Mucosa of stomach (tissue), 1 donor: ENCODE measurements around the gene EXOC3L1.

Source experiments
- H3K27me3 ChIP-seq: one replicate; pipeline ENCODE4 v1.7.0; 2013; ENCODE audit warnings: mild to moderate bottlenecking, low read length; ENCODE audit not compliant: control insufficient read depth, insufficient read depth
- H3K36me3 ChIP-seq: one replicate; pipeline ENCODE4 v1.7.0; 2013; ENCODE audit warnings: low read length; ENCODE audit not compliant: control insufficient read depth, insufficient read depth
- H3K4me1 ChIP-seq: one replicate; pipeline ENCODE4 v1.7.0; 2013; ENCODE audit warnings: mild to moderate bottlenecking, low read length; ENCODE audit not compliant: control insufficient read depth, insufficient read depth
- H3K4me3 ChIP-seq: one replicate; pipeline ENCODE4 v1.7.0; 2013; ENCODE audit warnings: low read length
- H3K9ac ChIP-seq: one replicate; pipeline ENCODE4 v1.7.0; 2013; ENCODE audit warnings: mild to moderate bottlenecking, low read length, moderate library complexity
- H3K9me3 ChIP-seq: one replicate; pipeline ENCODE4 v1.7.0; 2013; ENCODE audit warnings: mild to moderate bottlenecking, low read length, moderate library complexity; ENCODE audit not compliant: control insufficient read depth
- donor health status: Pancreatic carcinoma.

Gene EXOC3L1, protein sequence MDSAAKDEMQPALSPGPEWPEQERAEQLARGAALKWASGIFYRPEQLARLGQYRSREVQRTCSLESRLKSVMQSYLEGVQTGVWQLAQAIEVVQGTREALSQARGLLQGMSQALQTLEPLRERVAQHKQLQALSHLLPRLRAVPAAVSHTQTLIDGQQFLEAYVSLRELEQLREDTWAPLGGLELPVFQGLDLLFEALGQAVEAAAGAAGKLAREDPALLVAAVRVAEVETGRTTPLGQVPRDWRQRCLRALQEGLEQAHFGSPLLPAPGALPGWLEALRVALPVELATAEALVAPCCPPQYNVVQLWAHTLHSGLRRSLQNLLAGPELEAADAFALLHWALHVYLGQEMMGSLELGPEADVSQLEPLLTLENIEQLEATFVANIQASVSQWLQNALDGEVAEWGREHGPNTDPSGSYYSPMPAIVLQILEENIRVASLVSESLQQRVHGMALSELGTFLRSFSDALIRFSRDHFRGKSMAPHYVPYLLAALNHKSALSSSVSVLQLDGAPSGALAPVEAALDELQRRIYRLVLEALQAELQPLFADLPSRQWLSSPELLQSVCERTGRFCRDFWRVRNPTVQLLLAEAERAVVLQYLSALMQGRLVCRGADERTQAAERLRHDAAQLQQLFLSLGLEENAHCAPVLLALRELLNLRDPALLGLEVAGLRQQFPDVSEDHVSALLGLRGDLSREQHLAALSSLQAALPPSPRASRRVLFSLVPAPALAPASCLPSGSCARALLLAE

GRCh38 chr16:67190041-67190440 is at the start of gene EXOC3L1:
Gene EXOC3L1 (minus strand): TSS chr16:67190136. CDS start chr16:67189676, 460 bp downstream.
- Histone ChIP-seq H3K4me3 (no peak within 1 kb of the TSS), H3K4me1 (peaks cover 42% of the 10 kb centered on the region), H3K36me3 (peaks cover 7% of the 10 kb centered on the region), H3K9ac (no peak within 1 kb of the TSS), H3K9me3 (no peaks in the 10 kb centered on the region), H3K27me3 (no peaks in the 10 kb centered on the region)

GRCh38 chr16:67238806-67239470 is 49.0 kb upstream of the EXOC3L1 start:
- Histone ChIP-seq H3K36me3 (peaks cover 15% of the 10 kb centered on the region), H3K9ac (no peak overlapping the region), H3K27me3 (no peaks in the 10 kb centered on the region), H3K9me3 (no peaks in the 10 kb centered on the region), H3K4me1 (peaks cover 26% of the 10 kb centered on the region), H3K4me3 (no peak overlapping the region)

GRCh38 chr16:67238278-67238575 is 48.3 kb upstream of the EXOC3L1 start:
- Histone ChIP-seq H3K4me1 (peaks cover 21% of the 10 kb centered on the region), H3K4me3 (no peak overlapping the region), H3K36me3 (peaks cover 15% of the 10 kb centered on the region), H3K9ac (no peak overlapping the region), H3K9me3 (no peaks in the 10 kb centered on the region), H3K27me3 (no peaks in the 10 kb centered on the region)

DNA sequence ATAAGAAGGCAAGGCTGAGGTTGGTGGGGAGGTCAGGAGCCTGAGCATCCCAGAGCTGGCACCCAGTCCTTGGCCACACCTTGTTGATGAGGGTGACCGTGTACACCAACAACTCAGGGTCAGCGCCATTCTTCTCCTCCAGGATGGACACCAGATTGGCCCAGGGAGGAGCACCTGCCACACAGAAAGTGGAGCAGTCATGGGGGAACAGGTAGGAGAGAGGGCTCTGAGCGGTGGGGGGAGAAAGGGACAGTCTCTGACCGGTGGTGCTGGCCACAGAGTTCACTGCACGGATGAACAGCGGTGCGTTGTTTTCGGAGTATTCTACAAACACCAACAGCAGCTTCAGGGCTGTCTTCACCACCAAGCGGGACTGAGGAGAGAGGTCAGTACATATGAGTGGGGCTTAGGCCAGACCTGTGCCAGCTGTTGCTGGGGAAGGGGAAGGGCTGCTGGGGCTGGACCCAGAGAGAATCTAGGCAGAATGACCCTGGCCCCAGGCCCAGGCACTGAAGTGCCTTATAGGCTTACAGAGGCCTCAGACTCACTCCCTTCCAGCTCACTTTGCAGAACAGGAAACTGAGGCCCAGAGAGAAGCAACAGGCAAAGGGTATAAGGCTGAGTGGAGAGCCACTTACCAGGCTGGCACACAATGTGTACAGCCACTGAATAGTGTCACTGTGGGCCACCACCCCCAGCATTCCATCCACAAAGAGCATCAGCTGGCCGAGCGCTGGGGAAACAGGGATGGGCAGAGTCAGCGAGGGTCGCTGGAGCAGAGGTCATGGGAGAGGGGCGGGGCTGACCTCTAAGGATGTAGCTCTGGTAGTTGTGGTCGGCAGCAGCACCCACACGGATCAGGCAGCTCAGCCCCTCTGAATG is 47.7 kb upstream of the EXOC3L1 start:
- Histone ChIP-seq H3K9ac (no peak overlapping the region), H3K4me3 (no peak overlapping the region), H3K4me1 (peaks cover 21% of the 10 kb centered on the region), H3K36me3 (peaks cover 15% of the 10 kb centered on the region), H3K9me3 (no peaks in the 10 kb centered on the region), H3K27me3 (no peaks in the 10 kb centered on the region)

DNA sequence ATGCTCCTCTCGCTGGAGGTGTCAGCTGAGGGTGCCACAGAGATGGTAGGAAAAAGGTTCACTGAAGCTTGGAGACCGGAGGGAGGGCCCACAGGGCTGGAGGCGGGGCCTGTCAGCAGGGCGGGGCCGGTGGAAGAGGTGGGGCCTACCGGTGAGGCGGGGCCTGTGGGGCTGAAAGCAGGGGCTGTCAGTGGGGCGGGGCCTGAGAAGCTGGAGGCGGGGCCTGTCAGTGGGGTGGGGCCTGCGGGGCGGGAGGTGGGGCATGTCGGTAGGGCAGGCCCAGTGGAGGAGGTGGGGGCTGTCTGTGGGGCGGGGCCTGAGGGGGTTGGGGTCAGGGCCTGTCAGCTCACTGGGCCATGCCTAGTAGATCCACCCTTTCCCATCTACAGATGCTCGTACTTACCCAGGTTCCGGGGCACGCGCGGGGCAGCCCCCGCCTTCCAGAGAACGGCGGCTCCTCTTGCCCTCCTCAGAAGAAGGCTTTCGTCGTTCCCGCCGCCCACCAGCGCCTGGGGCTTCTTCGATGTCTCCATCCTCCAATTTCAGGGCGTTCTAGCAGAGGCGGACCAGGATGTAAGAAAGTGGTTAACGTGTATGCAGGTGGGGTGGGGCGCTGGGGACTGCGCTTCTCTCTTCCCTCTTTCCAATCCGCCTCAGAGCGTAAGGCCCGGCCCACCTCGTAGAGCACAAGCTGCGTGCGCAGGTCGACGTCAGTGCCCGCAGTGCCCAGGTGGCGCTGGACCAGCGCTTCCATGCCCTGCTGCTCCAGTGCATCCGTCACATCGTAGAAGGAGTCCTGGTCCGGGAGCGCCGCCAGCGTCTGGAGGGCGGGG is 46.8 kb upstream of the EXOC3L1 start:
- H3K4me3 ChIP-seq = no peak overlapping the region
- H3K36me3 ChIP-seq = peaks cover 16% of the 10 kb centered on the region
- no peak overlapping the region for H3K9ac ChIP-seq
- no peaks in the 10 kb centered on the region for H3K9me3 ChIP-seq
- H3K27me3 ChIP-seq = no peaks in the 10 kb centered on the region
- peaks cover 14% of the 10 kb centered on the region for H3K4me1 ChIP-seq

DNA sequence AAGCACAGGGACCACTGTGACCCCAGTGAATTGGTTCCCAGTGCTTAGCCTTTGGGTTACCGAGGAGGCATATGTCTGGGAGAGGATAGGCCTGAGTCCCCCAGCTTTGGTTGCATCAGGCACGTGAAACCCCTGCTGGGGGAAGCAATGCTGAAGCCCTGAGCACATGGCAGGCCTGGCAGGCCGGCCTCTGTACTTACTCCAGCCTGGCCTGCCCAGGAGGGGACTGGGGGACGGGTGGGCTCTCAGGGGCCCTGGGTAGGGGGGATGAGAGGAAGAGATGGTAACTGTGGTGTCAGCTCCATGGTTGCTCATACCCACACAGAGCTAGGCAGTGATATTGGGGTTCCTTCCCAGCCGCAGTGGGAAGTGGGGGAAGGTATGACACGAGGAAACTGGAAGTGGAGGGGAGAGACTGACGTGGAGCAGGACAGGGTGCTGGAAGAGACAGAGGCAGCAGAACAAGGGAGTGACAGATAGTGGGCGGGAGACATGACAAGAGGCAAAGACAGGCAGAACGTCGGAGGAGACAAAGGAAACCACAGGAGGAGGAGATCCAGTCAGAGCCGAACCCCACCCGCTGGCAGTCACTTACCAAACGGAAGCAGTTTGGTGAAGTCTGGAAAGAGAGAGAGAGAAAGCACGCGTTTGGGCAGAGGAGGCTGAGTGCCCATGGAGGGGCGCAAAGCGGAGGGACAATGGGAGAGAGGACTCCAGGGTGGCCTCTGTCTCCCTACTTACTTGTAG is 46.1 kb upstream of the EXOC3L1 start:
- H3K4me1 ChIP-seq = peaks cover 6% of the 10 kb centered on the region

DNA sequence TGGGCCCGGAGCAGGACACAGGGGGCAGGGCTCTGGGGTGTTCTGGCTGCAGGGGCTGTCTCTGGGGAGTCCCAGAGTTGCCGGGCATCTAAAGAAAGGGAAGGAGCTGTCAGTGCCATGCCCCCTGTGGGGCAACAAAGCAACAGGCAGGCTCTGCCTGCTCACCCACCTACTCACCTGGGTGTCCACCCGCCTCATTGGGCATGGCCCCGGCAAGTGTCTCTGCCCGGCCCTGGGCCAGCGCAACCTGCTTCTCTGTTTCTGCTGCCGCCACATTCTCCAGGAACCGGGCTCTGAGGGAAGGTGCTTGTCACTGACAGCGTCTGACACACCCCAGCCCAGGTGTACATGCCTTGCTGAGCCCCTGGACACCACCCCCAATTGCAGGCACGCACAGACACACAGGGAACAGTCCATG is 44.3 kb upstream of the EXOC3L1 start:
- no peaks in the 10 kb centered on the region for H3K27me3 ChIP-seq
- H3K9ac ChIP-seq = no peak overlapping the region
- H3K36me3 ChIP-seq = peaks cover 23% of the 10 kb centered on the region
- H3K4me3 ChIP-seq = no peak overlapping the region
- no peaks in the 10 kb centered on the region for H3K9me3 ChIP-seq
- H3K4me1 ChIP-seq = no peaks in the 10 kb centered on the region

More for the DNA sequence above, 46.1 kb upstream of the EXOC3L1 start:
- Histone ChIP-seq H3K27me3 (no peaks in the 10 kb centered on the region), H3K4me3 (no peak overlapping the region), H3K9ac (no peak overlapping the region), H3K36me3 (peaks cover 23% of the 10 kb centered on the region), H3K9me3 (no peaks in the 10 kb centered on the region)

DNA sequence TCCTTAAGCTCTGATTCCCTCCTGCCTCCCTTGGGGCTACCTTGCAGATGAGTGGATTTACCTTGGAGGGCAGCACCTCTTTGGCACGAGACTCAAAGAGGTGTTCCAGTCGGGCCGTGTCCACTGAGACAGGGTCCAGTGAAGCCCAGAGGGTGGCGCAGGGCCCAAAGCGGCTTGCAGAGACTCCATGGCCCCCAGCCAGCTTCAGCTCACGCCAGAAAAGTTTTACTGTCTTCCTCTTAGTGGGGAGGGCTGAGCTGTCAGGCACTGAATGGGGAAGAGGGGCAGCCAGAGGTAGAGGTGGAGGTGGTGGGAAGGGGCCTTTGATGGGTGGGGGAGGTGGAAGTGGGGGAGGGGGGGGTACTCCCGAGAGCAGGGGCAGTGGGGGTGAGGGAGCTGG is 43.7 kb upstream of the EXOC3L1 start:
- H3K36me3 ChIP-seq = peaks cover 23% of the 10 kb centered on the region
- H3K4me3 ChIP-seq = no peak overlapping the region
- H3K27me3 ChIP-seq = no peaks in the 10 kb centered on the region

DNA sequence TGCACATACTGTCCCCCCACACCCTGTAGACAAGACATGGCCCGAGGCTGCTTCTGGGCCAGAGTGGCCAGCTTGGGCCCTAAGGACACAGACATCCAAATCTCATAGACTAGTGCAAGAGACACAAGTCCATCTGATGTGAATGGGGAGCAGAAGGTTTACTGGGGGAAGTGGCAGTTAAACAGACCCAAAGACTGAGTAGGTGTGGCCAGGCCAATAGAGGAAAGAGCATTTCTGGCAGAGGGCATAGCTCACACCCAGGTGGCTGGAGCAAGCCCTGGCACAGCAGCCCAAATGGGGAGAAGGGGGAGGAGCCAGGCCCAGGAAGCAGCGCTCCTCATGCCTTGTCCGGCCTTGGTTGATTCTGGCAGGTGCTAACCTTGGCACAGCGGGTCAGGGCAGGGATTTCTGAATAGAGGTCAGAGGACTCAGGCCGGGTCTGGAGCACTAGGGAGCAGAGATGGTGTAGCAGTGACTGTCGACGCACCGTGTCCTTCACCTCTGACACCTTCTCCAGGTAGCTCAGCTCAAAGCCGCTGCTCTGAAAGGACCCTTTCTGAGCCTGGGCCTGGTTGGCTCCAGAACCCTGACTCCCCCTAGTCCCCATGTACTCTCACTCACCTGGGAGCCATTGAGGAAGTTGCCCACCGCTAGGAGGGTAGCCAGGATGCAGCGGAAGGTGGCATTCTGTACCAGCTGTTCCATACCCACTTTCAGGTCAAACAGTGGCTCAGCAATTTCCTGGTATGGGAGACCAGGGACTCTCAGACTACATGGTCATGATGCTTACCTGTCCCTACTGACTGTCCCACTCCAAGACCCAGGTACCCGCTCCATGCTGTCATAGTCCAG is 41.1 kb upstream of the EXOC3L1 start:
- Histone ChIP-seq H3K4me1 (peaks cover 12% of the 10 kb centered on the region), H3K9me3 (no peaks in the 10 kb centered on the region), H3K36me3 (peaks cover 15% of the 10 kb centered on the region), H3K27me3 (no peaks in the 10 kb centered on the region), H3K9ac (no peak overlapping the region), H3K4me3 (no peak overlapping the region)

More for the DNA sequence above, 43.7 kb upstream of the EXOC3L1 start:
- no peaks in the 10 kb centered on the region for H3K9me3 ChIP-seq
- H3K4me1 ChIP-seq = no peaks in the 10 kb centered on the region
- no peak overlapping the region for H3K9ac ChIP-seq
